CD4-positive, alpha-beta T cell treated with Interleukin-15 for 1 hour (primary cell): Measurements from ENCODE around the gene CAMK2D.
A peak's percentile ranks its signal among the peaks of the same experiment; 100 is the strongest.
"Not testable (repeated sequence)": the region's sequence is repeated elsewhere in the genome, so short reads cannot be mapped to it uniquely, and the experiment has no call there.

Source experiments
- DNase-seq: peaks from one replicate; pipeline ENCODE4 v3.0.0-alpha.2; 2020

Gene CAMK2D

DNA sequence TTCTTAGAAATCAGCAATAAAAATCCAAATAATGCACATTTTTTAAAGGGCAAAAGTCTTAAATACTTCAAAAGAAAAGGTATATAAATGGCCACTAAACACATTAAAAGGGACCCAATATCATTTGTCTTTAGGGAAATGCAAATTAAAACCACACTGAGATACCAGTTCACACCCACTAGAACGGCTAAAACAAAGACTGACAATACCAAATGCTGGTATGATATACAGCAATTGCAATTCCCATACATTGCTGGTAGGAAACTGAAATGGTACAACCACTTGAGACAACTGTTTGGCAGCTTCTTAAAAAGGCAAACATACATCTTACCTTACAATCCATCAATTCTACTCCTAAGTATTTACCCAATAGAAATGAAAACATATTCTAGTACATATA is 33.7 kb downstream of the CAMK2D start:
- DNase-seq: no peak

DNA sequence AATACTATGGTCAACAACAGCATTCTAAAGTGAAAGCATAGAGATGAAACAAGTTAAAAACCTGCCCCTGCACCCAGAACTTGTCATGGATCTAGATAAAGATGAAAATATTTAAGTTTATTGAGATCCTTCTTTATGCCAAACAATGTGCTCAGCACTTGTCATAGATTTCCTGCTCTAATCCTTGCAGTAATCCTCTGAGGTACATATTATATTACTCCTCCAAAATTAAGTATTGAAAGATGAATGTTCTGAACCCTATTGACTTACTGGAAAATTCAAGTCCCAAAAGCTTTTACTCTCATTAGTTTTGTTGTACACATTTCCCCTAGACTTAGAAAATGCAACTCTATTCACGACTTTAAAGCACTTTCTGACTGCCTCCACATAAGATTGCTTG is 35.6 kb downstream of the CAMK2D start:
- no peak for DNase-seq

DNA sequence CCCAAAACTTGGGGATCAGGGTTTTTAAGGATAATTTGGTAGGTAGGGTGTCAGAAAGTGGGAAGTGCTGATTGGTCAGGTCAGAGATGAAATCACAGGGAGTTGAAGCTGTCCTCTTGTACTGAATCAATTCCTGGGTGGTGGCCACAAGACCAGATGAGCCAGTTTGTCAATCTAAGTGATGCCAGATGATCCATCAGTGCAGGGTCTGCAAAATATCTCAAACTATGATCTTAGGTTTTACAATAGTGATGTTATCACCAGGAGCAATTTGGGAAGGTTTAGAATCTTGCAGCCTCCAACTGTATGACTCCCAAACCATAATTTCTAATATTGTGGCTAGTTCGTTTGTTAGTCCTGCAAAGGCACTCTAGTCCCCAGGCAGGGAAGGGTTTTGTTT is 43.3 kb downstream of the CAMK2D start:
- no peak for DNase-seq

DNA sequence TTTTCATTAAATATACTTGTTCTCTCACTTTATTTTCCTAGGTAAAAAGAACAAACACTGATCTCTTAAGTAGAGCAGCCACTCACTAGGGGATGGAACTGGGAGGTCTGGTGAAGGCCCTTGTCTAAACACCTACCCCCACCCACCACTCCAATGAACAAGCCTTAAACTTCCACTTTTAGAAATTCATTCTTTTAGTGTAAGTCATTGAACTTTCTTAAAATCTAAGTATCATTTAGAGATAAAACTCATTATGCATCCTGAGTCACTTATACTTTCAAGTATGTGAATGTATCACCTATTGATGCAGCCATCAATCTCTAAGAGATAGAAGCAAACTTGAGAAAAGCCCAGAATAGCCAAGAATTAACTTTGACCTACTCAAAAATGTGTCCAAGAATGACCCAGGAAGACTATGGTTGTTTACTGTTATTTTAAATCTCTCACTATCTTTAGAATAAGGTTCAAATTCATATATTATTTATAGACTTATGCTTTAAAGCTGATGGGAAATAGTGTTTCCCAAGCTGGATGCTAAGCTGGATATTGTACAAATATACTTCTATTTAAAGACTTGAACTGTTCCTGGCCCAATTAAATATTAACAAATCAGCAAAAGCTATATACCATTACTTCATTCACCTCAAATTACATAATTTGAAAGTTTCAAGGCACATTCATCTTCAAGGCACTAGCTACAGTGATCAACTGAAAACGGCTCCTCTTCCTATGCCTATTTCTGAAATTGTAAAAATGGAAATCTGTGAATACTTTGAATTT is 49.5 kb downstream of the CAMK2D start:
- no peak for DNase-seq

DNA sequence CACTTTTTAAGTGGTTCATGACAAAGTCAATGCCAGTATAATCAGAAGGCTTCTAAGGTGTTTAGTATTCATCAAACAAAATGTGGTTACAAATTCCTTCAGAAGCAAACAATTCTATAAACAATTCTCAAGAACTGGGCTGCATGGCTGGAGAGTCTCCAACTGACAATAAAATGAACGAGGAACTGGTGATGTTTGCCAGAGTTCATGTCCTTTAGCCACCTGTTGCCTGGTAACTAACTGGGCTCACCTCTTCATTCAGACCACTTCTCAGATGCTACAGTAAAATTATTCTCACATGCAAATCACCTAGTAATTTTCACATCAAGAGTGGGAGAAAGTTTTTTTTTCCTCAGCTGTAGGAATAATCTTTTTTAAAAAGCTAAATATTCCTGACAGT is 53.3 kb downstream of the CAMK2D start:
- DNase-seq: no peak

DNA sequence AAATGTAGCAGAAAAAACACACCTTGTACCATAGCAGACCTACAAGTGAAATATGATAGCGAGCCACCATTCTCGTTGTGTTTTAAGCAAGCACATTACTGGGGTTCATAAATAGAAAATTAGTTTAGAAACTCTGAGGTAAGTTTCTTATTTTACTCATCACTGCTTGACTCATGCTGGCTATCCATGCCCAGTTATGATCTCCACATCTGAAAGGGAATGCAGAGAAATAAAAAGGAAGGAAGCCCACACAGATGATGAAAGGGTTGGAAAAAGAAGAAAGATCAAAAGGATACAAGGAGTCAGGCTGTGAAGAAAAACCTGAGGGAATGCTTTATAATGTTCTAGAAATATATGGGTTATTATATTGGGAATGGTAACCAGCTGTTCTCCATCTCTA is 54.5 kb downstream of the CAMK2D start:
- no peak for DNase-seq

DNA sequence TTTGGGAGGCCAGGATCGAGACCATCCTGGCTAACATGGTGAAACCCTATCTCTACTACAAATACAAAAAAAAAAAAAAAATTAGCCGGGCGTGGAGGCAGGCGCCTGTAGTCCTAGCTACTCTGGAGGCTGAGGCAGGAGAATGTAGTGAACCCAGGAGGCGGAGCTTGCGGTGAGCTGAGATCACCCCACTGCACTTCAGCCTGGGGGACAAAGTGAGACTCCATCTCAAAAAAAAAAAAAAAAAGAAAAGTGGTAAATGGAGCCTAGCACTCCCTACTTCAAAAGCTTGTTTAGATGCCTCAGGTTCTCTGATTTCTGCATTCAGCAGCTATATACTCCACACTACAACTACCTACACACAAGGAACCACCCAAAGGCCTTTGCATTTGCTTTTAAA is 56.4 kb downstream of the CAMK2D start:
- not testable (repeated sequence) for DNase-seq

DNA sequence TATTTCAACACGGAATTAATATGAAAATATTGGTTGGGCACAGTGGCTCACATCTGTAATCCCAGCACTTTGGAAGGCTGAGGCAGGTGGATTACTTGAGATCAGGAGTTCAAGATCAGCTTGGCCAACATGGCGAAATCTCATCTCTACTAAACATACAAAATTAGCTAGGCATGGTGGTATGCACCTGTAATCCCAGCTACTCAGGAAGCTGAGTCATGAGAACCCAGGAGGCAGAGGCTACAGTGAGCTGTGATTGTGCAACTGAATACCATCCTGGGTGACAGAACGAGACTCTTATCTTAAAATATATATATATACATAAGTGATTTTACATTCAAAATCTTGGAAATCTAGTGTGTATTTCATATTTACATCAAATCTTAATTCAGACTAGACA is 58.9 kb downstream of the CAMK2D start:
- DNase-seq: not testable (repeated sequence)

DNA sequence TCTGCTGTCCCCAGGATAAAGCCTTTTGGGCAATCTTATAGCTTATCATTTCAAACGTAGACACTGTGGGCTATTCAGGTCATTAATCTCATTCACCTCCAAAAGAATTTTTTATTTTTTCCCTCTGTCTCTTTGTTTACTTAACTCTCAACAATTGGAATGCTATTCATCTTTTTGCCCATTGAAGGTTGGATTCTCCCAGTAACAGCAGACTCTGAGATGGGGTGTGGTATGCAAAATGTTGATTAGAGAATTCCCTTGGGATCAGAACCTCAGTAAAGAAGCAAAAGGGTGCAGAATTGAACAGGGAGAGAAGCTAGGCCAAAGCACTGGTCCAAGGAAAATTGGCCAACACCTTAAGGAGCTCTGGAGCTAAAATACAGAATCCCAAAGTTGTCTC is 60.4 kb downstream of the CAMK2D start:
- DNase-seq: no peak

DNA sequence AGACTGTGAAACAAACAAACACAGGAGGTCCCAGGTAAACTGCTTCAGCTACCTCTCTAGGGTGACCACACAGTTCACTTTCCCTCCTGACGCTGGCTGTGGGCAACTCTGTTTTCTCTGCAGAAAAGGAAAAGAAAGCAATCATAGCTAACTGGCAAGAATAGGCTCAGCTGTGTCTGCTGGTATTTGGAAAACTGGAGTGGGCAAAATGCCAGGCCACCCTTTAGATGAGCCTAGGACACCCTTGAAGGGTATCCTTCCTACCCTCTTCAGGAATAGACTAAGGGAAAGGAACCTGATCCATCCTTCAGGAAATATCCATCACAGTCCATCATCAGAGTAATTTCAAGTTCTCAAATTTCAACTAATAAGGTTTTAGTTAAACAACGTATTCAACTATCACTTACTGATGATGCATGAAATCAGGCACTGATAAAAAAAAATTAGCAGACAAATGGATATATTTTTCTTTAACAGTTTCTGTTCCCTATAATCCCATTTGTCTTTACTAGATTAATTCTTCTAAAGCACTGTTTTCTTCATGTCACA is 60.9 kb downstream of the CAMK2D start:
- no peak for DNase-seq

DNA sequence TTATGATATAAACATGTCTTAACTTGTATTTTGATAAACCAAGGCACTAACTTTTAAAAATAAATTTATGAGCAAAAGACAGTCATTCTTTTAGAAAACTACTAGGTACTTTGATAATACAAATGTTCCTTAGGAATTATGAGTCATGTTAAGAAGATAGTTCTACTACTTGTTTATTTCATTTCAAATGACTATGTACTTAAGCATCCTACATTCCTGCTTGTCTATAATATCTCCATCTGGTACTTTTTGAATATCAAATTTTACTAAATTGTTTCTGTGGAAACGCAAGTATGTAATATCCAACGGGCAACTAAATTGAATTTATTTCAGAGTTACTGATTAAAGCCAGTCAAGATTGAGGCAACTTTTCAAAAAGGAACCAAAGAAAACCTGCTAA is 61.8 kb downstream of the CAMK2D start:
- DNase-seq: no peak

DNA sequence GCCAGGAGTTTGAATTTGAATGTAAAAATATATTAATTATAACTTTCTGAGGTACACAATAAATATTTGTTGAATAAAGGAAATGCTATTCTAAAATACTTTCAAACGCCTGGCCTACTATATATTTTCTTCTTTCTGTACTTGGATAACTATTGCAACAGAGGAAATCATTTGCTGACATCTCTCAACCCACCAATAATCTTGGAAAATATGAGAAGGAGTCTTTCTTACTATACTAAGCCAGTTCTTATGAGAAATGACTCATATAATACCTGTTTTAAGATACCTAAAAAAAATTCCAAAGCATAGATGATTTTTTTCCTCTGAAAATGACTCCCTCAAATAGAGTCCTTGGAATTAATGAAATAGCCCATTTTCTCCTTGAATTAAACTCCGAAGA is 64.1 kb downstream of the CAMK2D start:
- DNase-seq: no peak

DNA sequence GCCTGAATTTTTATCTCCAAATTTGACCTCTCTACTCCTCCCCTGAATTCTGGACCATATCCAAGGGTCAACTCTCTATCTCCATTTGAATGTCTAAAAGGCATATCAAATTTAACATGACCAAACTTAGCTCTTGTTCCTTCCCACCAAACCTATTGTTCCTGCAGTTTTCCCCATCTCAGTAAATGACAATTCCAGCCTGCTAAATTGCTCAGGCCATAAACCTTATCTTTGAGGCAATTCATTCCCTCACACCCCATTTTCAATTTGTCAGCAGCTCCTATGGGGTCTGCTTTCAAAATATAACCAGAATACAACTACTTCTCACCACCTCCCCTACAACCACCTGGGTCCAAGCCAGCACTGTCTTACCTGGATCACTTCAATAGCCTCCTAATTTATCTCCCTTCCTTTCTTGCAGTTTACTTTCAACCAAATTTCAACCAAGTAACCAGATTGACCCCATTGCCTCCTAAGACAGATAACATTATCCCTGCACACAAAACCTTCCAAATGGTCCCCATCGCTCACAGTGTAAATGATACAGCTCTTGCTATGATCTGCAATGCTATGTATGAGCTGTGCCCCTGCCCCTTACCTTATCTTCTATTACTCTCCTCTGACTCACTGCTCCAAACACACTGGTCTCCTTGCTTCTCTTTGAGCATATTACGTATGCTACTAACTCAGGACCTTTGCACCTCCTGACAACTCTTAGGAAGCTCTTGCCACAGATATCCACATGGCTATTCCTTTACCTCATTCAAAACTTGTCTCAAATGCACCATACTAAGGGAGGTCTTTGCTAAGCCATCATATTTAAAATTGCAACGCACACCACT is 66.0 kb downstream of the CAMK2D start:
- DNase-seq: no peak

DNA sequence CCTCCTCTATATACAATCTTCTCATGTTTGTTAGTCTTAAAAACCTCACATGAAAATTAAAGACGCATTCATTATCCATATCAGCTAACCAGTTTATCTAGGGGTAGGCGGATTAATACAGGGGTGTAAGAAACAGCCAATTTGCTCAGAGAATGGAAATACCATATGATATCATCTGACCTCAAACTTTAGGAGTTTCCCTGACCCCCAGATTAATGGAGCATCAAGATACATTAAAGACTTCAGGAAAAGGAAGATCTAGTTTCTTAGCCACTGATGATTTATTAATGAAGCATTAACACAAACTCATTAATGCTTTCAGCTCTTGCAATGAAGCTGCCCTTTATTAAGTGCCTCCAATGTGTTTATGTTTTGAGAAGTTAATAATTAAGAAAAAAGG is 67.5 kb downstream of the CAMK2D start:
- no peak for DNase-seq

DNA sequence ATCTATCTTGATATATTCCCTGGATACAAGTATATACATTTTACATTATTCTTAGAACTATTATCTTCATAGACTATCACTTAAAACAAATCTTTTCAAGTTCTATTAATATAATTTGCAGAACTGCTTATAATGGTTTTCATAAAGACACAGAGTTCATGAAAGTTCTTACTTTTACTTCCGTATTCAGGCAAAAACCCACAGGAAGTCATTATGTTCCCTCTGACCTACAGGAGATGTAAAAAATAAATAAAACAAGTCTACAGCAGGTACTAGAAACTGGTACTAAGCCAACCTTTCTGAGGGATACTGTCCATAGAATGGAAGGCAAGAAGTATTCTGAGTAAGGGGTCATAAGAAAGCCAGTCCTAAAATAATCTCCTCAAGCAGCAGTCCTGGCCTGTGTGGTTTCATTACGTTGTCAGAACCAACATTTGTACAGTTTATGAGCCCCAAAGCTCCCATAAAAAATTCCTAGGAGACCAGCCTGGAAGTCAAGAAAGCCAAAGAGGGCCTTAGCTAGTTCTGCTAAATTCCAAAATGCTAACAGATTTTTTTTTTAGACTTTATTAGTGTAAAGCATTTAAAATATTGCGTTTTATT is 68.6 kb downstream of the CAMK2D start:
- no peak for DNase-seq

DNA sequence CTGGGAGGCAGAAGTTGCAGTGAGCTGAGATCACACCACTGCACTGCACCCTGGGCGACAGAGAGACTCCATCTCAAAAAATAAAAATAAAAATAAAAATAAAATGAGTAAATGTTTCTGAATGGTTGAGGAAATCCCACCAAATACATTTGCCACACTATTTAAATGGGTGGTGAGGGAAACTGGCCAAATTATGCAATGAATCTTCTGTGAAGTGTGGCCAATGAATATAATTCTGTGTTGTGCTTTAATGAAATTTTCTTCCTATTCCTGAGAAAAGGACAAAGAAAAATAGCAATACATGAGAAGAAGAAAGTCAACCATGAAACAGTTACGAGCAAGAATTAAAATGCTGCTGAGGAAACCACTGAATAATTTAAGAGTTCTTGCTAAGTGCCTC is 69.9 kb downstream of the CAMK2D start:
- DNase-seq: no peak

DNA sequence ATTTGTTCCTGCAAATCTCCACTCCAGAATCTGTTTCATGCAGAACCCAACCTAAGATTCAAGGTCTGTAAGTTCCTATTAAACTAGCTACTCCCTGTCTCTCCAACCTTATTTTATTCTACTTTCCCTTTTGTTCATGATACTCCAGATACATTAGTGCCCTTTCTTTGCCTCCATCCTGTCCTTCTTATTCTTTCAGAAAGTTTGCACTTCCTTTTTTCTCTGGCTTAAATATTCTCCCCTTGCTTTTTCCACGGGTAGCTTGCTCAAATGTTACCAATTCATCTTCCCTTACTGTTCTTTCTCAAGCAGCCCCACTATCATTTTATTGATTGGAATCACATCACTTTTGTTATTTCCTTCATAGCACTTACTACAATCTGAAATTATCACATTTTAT is 72.1 kb downstream of the CAMK2D start:
- DNase-seq: no peak

DNA sequence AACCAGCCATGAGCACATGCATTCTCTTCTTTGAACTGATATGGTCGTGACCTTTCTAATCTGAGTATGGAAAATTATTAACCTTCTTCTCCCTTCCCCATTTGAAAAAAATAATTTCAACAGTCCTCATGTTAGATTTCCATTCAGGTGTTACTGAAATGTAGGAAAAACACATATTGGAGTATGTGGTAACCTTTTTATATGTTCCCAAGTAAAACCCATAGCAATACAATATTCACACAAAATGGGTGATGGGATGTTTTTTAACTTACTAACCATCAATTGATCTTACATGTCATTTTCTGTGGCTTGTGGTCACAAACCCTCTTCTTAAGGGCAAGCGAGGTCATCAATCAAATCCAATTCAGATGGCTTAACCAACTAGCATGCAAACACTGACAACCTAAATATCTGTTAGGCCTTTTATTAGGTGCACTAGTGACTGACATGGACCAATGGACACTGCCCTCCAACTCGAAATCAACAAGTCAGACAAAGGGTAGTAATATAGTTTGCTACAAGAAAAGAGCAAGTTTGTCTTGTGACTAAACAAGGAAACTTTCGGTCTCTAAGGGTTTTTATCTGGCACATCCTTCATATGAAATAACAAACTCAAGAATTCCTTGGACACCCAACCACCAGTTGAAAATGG is 74.3 kb downstream of the CAMK2D start:
- no peak for DNase-seq

DNA sequence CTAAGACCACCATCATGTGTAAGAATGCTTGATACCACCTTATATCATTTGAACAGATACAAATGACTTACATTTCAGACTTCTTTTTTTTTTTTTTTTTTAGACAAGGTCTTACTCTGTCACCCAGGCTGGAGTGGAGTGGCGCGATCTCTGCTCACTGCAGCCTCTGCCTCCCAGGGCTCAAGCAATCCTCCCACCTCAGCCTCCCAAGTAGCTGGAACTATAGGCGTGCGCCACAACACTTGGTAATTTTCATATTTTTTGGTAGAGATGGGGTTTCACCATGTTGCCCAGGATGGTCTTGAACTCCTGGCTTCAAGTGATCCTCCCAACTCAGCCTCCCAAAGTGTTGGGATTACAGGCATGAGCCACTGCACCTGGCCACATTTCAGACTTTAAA is 76.4 kb downstream of the CAMK2D start:
- DNase-seq: not testable (repeated sequence)

DNA sequence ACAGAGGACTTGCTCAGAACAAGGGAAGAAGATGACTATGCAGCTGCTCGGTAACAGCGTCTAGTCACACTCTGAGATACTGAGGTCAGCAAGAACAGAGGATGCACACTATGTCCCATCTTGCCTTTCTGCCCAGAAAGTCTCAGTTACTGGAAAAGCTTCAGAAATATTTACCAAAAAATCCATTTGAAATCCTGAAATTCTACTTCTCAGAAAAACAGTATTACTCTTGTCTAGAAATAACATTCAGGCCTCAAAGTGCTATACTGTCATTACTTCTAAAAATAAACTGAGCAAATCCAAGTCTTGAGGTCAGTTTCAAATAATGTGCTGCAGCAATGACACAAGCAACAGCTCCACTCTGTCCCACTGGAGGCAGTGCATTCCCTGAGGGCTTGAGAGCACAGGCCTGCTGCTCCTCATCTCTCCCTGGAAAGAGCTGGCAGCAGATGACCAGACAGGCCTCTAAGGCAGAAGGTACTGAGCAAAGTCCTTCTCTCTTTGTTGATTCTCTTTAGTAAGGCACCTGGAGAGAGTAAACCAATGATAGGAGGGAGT is 76.9 kb downstream of the CAMK2D start:
- DNase-seq: no peak

DNA sequence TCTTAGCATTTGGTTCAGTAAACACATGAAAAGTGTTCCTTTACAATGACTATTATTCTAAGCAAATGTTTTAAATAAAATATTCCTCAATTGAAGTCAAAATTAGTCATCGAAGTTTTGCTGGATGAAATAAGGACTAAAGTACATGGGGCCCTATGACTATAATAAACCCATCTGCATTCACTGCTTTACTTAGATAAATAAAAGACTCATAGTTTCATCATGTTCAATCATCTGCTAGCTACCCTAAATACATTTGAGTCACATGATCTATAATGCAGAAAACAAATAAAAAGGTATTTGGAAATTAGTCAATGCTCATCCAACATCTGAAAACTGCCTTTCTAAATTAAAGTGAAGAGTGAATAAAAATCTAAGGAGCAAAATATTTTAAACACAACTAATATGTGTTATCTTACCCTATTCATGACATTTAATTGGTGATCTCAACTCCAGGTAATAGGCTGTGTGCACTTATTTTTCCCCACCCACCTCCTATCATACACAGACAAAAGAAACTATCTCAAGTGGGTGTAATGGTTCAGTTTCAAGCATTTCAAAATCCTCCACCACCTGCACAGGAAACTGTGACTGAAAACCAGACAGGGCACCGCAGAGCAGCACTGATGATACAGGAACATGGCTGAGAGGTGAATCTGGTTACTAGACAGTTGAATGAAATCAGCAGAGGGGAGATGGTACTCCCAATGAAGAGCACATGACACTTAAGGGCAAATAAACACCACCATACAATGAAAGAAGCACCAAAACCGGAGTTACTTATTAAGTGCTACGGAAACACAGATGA is 78.6 kb downstream of the CAMK2D start:
- peak; percentile 63 for DNase-seq

DNA sequence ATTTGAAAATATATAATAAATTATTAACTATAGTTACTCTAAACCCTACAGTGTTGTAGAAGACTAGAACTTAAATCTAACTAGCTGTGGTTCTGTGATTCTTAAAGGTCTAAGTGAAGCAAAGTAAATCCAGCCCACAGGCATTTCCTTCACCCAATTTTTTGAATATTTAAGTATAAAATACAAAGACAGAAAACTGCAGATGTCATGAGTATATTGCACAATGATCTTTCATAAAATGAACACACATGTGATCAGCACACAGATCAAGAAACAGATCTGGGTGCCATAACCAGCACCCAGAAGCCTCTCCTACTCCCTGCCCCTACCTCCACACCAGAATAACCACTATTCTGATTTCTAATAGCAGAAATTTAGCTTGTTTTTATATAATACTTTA is 82.9 kb downstream of the CAMK2D start:
- no peak for DNase-seq
